GM12878 (cell line): Measurements from ENCODE around the gene INVS. TPM values are rescaled to one million over a fixed set of nuclear protein-coding genes. Genes with fewer than 3 reads are reported as not detected.

ENCODE experiments used
- ATAC-seq: fragments of 200-7000 bp; cut with Tn5 transposase; 3 replicates; pipeline ENCODE4 v1.9.1; 2020; ENCODE audit warnings: mild to moderate bottlenecking, moderate library complexity
- BruUV-seq: library from RNA; stranded (reverse); fragments of 400-500 nt; replicated peaks from 2 replicates; lab custom pipeline; 2021; lab: Mats Ljungman, UMichigan
- CTCF ChIA-PET: fragments of 300-600 bp; sonication (Branson Sonifier 250); formaldehyde crosslinking; extraction: SDS; loops from one replicate; lab custom pipeline; 2021; ENCODE audit warnings: inconsistent platforms; lab: Yijun Ruan, JAX
- POLR2A ChIA-PET: fragments of 350-600 bp; formaldehyde crosslinking; extraction: SDS; loops from one replicate; lab custom pipeline; 2021; ENCODE audit warnings: inconsistent platforms; lab: Charles Lee
- RAD21 ChIA-PET: fragments of 300-600 bp; sonication (Branson Sonifier 250); formaldehyde crosslinking; loops from one replicate; lab custom pipeline; 2023; ENCODE audit warnings: antibody characterized with exemption; ENCODE audit not compliant: unreplicated experiment; lab: Charles Lee
- SMC1A ChIA-PET: fragments of 300-600 bp; sonication (Branson Sonifier 250); formaldehyde crosslinking; loops from one replicate; lab custom pipeline; 2023; ENCODE audit not compliant: unreplicated experiment, uncharacterized antibody; lab: Charles Lee
- DNase-seq: peaks from one replicate; pipeline ENCODE4 v3.0.0-alpha.2; 2011; ENCODE audit warnings: low read depth, low spot score
- FAIRE-seq: peaks from 3 replicates; lab custom pipeline; 2011; peaks lifted over from hg19 to GRCh38; lab: Jason Lieb, UNC
- H2AFZ ChIP-seq: 2 replicates; pipeline ENCODE4 v1.6.0; 2011; ENCODE audit warnings: low read depth, low read length, control low read depth; ENCODE audit not compliant: control insufficient read depth
- H3K27ac ChIP-seq: 2 replicates; pipeline ENCODE4 v1.5.1; 2011; ENCODE audit warnings: control low read depth; ENCODE audit not compliant: control insufficient read depth, insufficient read depth
- H3K27me3 ChIP-seq, 2 experiments: replicated peaks in 1 of 2; 2 replicates each; pipeline versions ENCODE4 v1.6.0 to v1.6.1; 2011; ENCODE audit warnings: low read length in 1 of 2; ENCODE audit not compliant: control insufficient read depth in 2 of 2, insufficient read depth in 2 of 2
- H3K36me3 ChIP-seq, 2 experiments: 2 replicates each; pipeline ENCODE4 v1.5.1; 2011; ENCODE audit warnings: low read length in 1 of 2; ENCODE audit not compliant: control insufficient read depth in 2 of 2, insufficient read depth in 2 of 2
- H3K4me1 ChIP-seq: 2 replicates; pipeline ENCODE4 v1.6.1; 2011; ENCODE audit warnings: mild to moderate bottlenecking, low read length, moderate library complexity, mixed read lengths; ENCODE audit not compliant: control insufficient read depth, insufficient read depth
- H3K4me2 ChIP-seq: 2 replicates; pipeline ENCODE4 v1.6.0; 2011; ENCODE audit warnings: control low read depth; ENCODE audit not compliant: control insufficient read depth, insufficient read depth
- H3K4me3 ChIP-seq: fragments of 200-600 bp; sonication (generic); 2 replicates; pipeline ENCODE4 v1.5.1; 2016
- H3K79me2 ChIP-seq: 2 replicates; pipeline ENCODE4 v1.6.0; 2011; ENCODE audit warnings: low read length; ENCODE audit not compliant: control insufficient read depth, insufficient read depth
- H3K9ac ChIP-seq: 2 replicates; pipeline ENCODE4 v1.8.0; 2011; ENCODE audit warnings: low read length, control low read depth, mixed read lengths; ENCODE audit not compliant: control insufficient read depth, insufficient read depth
- H3K9me3 ChIP-seq: replicated peaks from 3 replicates; pipeline ENCODE4 v1.5.1; 2011; ENCODE audit warnings: mild to moderate bottlenecking, low read length; ENCODE audit not compliant: control insufficient read depth, insufficient read depth
- H4K20me1 ChIP-seq: 2 replicates; pipeline ENCODE4 v1.6.0; 2011; ENCODE audit not compliant: control insufficient read depth, insufficient read depth
- GATAD2B ChIP-seq: fragments of 450-650 bp; conservative IDR thresholded peaks from 2 replicates; pipeline ENCODE4 v1.6.1; 2017; ENCODE audit warnings: low read depth, mild to moderate bottlenecking, moderate library complexity
- PAX8 ChIP-seq: fragments of 450-650 bp; IDR thresholded peaks from 2 replicates; pipeline ENCODE4 v1.6.1; 2017; ENCODE audit warnings: mild to moderate bottlenecking, moderate library complexity
- PML ChIP-seq: IDR thresholded peaks from 2 replicates; pipeline ENCODE4 v1.6.1; 2012; ENCODE audit warnings: low read length, inconsistent platforms
- ZBTB11 ChIP-seq: fragments of 450-650 bp; formaldehyde crosslinking; IDR thresholded peaks from 2 replicates; pipeline ENCODE4 v1.5.0; 2022; ENCODE audit warnings: mild to moderate bottlenecking, missing genetic modification characterization
- ZSCAN29 ChIP-seq: fragments of 450-650 bp; IDR thresholded peaks from 2 replicates; pipeline ENCODE4 v1.6.1; 2017; ENCODE audit warnings: mild to moderate bottlenecking, moderate library complexity
- WGBS: methylation state at CpG from one replicate; pipeline ENCODE4 v1.1.6; 2016; ENCODE audit warnings: low lambda C conversion rate; ENCODE audit not compliant: insufficient replicate concordance, insufficient coverage; ENCODE audit errors: missing lambda C conversion rate; 5-methylcytosine and 5-hydroxymethylcytosine counted together
- in situ Hi-C: fragments of 300-500 bp; cut with MboI; formaldehyde crosslinking; loops from 9 replicates; pipeline ENCODE4 v1.14.3; 2018; ENCODE audit warnings: mixed read lengths
- intact Hi-C: fragments of 100-400 bp; cut with micrococcal nuclease; formaldehyde crosslinking; loops from one replicate; pipeline ENCODE4 v1.14.2; 2022; ENCODE audit not compliant: unreplicated experiment
- polyA plus RNA-seq, 11 experiments: library from polyadenylated mRNA; depleted of rRNA in 4 of 11; unstranded in 6 of 11; stranded (reverse) in 5 of 11; fragments of >200 nt; fragmentation: Nextera tagmentation in 4 of 11; fragmentation: Illumina TruSeq in 1 of 11; extraction: Ambion mirVana in 4 of 11; extraction: Trizol in 1 of 11; gene quantifications; 1 replicate in 1 of 11; 2 replicates in 10 of 11; pipeline versions ENCODE4 v1.2.1 to v1.2.3, GENCODE V29; 2011 to 2016; ENCODE audit warnings: inconsistent platforms in 2 of 11, missing spikeins in 2 of 11, low read depth in 1 of 11
- total RNA-seq, 4 experiments: library from RNA; depleted of rRNA in 3 of 4; stranded (reverse); fragments of >200 nt in 3 of 4; fragmentation: Illumina TruSeq in 1 of 4; extraction: Trizol in 1 of 4; gene quantifications; 2 replicates each; pipeline versions ENCODE4 v1.2.1 to v1.2.3, GENCODE V29; 2013 to 2021
- TF ChIP-seq, protein P1 (sequence below): IDR thresholded peaks from 2 replicates; pipeline ENCODE4 v1.6.1; 2012; ENCODE audit warnings: improper control_type of control experiment, low read depth, low read length; ENCODE audit not compliant: insufficient replicate concordance
- TF ChIP-seq, protein P2 (sequence below): IDR thresholded peaks from 2 replicates; pipeline ENCODE4 v1.6.1; 2011; ENCODE audit warnings: low read depth, mild to moderate bottlenecking, low read length, moderate library complexity, borderline replicate concordance; ENCODE audit errors: extremely low read depth
- TF ChIP-seq, protein P3 (sequence below): IDR thresholded peaks from 2 replicates; pipeline ENCODE4 v1.6.1; 2012; ENCODE audit warnings: low read depth, low read length, improper control_type of control experiment

Gene INVS
- total and polyA plus RNA-seq, 10 of the 15 experiments (the other 5 are each of a cell fraction or from before 2014, with no cell fraction given): 0.93 to 20.8 (median 13.2) TPM

DNA sequence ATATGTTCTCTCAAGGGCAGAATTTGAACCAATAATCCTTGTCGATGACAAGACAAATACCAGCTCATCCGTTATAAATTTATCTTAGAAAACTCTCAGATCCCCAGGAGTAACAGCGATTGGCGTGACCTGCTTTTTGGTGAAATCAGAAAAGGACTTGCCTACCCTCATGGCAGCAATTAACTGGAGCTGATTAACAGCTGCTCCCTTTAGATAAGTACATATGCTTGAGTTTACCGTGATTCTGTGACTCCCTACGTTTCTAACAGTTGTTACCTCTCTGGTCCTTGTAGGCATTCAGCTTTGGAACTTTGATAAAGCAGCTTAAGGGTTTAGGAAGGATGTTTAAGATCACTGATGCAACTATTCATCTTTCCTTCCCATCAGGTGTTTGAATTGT is 2.6 kb downstream of the INVS start:
- POLR2A ChIA-PET: interaction anchor here (1.7 kb wide), 1 partner anchor 11 kb away, joined by 5 read pairs; no protein-coding TSS in a partner anchor
- Histone ChIP-seq H3K9ac (no peak overlapping the region), H3K36me3 (no peaks in the 10 kb centered on the region; a peak in 1 of 4 replicates), H3K4me1 (no peaks in the 10 kb centered on the region), H4K20me1 (no peaks in the 10 kb centered on the region), H3K79me2 (peaks cover 34% of the 10 kb centered on the region), H3K27me3 (no peaks in the 10 kb centered on the region), H3K27ac (no peak overlapping the region), H2AFZ (no peak overlapping the region), H3K4me3 (no peak overlapping the region), H3K9me3 (no peaks in the 10 kb centered on the region), H3K4me2 (no peak overlapping the region)
- in situ Hi-C loops (no loop called here), intact Hi-C loops (no loop called here)
- CTCF ChIA-PET: interaction anchor here (0.7 to 1.3 kb wide), 5 partner anchors 11 to 115 kb away, joined by 3 read pairs; no protein-coding TSS in a partner anchor
- SMC1A ChIA-PET: interaction anchor here (0.7 to 1.6 kb wide), 9 partner anchors 13 to 117 kb away, joined by 3 to 4 read pairs (median 3); no protein-coding TSS in a partner anchor
- FAIRE-seq: no peak
- TF ChIP-seq, protein P1, sequence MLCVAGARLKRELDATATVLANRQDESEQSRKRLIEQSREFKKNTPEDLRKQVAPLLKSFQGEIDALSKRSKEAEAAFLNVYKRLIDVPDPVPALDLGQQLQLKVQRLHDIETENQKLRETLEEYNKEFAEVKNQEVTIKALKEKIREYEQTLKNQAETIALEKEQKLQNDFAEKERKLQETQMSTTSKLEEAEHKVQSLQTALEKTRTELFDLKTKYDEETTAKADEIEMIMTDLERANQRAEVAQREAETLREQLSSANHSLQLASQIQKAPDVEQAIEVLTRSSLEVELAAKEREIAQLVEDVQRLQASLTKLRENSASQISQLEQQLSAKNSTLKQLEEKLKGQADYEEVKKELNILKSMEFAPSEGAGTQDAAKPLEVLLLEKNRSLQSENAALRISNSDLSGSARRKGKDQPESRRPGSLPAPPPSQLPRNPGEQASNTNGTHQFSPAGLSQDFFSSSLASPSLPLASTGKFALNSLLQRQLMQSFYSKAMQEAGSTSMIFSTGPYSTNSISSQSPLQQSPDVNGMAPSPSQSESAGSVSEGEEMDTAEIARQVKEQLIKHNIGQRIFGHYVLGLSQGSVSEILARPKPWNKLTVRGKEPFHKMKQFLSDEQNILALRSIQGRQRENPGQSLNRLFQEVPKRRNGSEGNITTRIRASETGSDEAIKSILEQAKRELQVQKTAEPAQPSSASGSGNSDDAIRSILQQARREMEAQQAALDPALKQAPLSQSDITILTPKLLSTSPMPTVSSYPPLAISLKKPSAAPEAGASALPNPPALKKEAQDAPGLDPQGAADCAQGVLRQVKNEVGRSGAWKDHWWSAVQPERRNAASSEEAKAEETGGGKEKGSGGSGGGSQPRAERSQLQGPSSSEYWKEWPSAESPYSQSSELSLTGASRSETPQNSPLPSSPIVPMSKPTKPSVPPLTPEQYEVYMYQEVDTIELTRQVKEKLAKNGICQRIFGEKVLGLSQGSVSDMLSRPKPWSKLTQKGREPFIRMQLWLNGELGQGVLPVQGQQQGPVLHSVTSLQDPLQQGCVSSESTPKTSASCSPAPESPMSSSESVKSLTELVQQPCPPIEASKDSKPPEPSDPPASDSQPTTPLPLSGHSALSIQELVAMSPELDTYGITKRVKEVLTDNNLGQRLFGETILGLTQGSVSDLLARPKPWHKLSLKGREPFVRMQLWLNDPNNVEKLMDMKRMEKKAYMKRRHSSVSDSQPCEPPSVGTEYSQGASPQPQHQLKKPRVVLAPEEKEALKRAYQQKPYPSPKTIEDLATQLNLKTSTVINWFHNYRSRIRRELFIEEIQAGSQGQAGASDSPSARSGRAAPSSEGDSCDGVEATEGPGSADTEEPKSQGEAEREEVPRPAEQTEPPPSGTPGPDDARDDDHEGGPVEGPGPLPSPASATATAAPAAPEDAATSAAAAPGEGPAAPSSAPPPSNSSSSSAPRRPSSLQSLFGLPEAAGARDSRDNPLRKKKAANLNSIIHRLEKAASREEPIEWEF: no peak
- TF ChIP-seq ZBTB11 (CRISPR knock-in tag) (no peak), ZSCAN29 (no peak), PML (no peak), GATAD2B (no peak), PAX8 (no peak)
- TF ChIP-seq, protein P2, sequence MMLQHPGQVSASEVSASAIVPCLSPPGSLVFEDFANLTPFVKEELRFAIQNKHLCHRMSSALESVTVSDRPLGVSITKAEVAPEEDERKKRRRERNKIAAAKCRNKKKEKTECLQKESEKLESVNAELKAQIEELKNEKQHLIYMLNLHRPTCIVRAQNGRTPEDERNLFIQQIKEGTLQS: no peak
- TF ChIP-seq, protein P3, sequence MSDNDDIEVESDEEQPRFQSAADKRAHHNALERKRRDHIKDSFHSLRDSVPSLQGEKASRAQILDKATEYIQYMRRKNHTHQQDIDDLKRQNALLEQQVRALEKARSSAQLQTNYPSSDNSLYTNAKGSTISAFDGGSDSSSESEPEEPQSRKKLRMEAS: no peak
- RAD21 ChIA-PET: interaction anchor here (0.6 kb wide), 1 partner anchor 108 kb away, joined by 4 read pairs; no protein-coding TSS in a partner anchor
- no peak for DNase-seq
- 98% methylated on average over 6 of the region's 6 CpGs for WGBS
- no TSS peak for BruUV-seq
- ATAC-seq: no peak
